ENCODE measurements around the gene KRTAP25-1. TPM values are rescaled to one million over a fixed set of nuclear protein-coding genes. Genes with fewer than 3 reads are reported as not detected.

KRTAP25-1 gene
- total RNA-seq, 3 donors from 2014 or later (not counting 1 experiment from before 2014, with no cell fraction given): not detected

- ATAC-seq: no peak
- intact Hi-C loops (cut with micrococcal nuclease): no loop called here
Observed at GRCh38 chr21:30336596-30336995, 47.3 kb upstream of the KRTAP25-1 start.

GRCh38 chr21:30333736-30334135 is 44.4 kb upstream of the KRTAP25-1 start:
- no peaks in the 10 kb centered on the region for H3K36me3 Mint-ChIP-seq
- Histone ChIP-seq H3K27ac (ENCODE audit: low read length) (no peak overlapping the region), H3K27me3 (ENCODE audit: control insufficient read depth, insufficient read depth, low read length) (no peaks in the 10 kb centered on the region), H3K4me3 (ENCODE audit: low read length) (no peak overlapping the region), H3K9me3 (ENCODE audit: control insufficient read depth, insufficient read depth, low read length) (no peaks in the 10 kb centered on the region), H3K4me1 (ENCODE audit: control insufficient read depth, insufficient read depth, low read length) (no peaks in the 10 kb centered on the region), H3K36me3 (ENCODE audit: control insufficient read depth, insufficient read depth, low read length) (no peaks in the 10 kb centered on the region)
- H3K27me3 Mint-ChIP-seq (ENCODE audit: low read depth in 2 of 2): no peaks in the 10 kb centered on the region
- H3K4me1 Mint-ChIP-seq: no peaks in the 10 kb centered on the region
- H3K9me3 Mint-ChIP-seq: no peaks in the 10 kb centered on the region
- no peak overlapping the region for H3K27ac Mint-ChIP-seq
- intact Hi-C loops (cut with micrococcal nuclease): no loop called here
- TF ChIP-seq CTCF (IDR thresholded peaks at IDR 0.05): no peak
- no CpG with 5 or more reads among the region's 3 CpGs for WGBS (ENCODE audit: insufficient coverage)
- no peak for DNase-seq
- H3K4me3 Mint-ChIP-seq: no peak overlapping the region
- no peak for ATAC-seq

More at GRCh38 chr21:30336596-30336995, 47.3 kb upstream of the KRTAP25-1 start:
- Mint-ChIP-seq H3K9me3 (peaks cover 0 to 3% of the 10 kb centered on the region in 2 donors), H3K27me3 (ENCODE audit: low read depth in 2 of 2) (no peaks in the 10 kb centered on the region), H3K4me3 (no peak overlapping the region), H3K36me3 (no peaks in the 10 kb centered on the region), H3K4me1 (no peaks in the 10 kb centered on the region), H3K27ac (no peak overlapping the region)
- no peaks in the 10 kb centered on the region for H3K27me3 ChIP-seq (ENCODE audit: control insufficient read depth, insufficient read depth, low read length)
- no peaks in the 10 kb centered on the region for H3K9me3 ChIP-seq (ENCODE audit: control insufficient read depth, insufficient read depth, low read length)
- 100% methylated on average over 1 of the region's 2 CpGs for WGBS (ENCODE audit: insufficient coverage)
- no peak for TF ChIP-seq CTCF (IDR thresholded peaks at IDR 0.05)
- no peak for DNase-seq
- H3K36me3 ChIP-seq (ENCODE audit: control insufficient read depth, insufficient read depth, low read length): no peaks in the 10 kb centered on the region
- no peak overlapping the region for H3K27ac ChIP-seq (ENCODE audit: low read length)
- H3K4me3 ChIP-seq (ENCODE audit: low read length): no peak overlapping the region
- no peaks in the 10 kb centered on the region for H3K4me1 ChIP-seq (ENCODE audit: control insufficient read depth, insufficient read depth, low read length)

GRCh38 chr21:30332681-30333080 is 43.4 kb upstream of the KRTAP25-1 start:
- ATAC-seq: no peak
- 95% methylated on average over 2 of the region's 2 CpGs for WGBS (ENCODE audit: insufficient coverage)
- H3K27ac Mint-ChIP-seq: no peak overlapping the region
- intact Hi-C loops (cut with micrococcal nuclease): no loop called here
- no peaks in the 10 kb centered on the region for H3K4me1 Mint-ChIP-seq
- no peak overlapping the region for H3K27ac ChIP-seq (ENCODE audit: low read length)
- H3K27me3 ChIP-seq (ENCODE audit: control insufficient read depth, insufficient read depth, low read length): no peaks in the 10 kb centered on the region
- H3K27me3 Mint-ChIP-seq (ENCODE audit: low read depth in 2 of 2): no peaks in the 10 kb centered on the region
- no peaks in the 10 kb centered on the region for H3K9me3 Mint-ChIP-seq
- no peak overlapping the region for H3K4me3 Mint-ChIP-seq
- no peak for TF ChIP-seq CTCF (IDR thresholded peaks at IDR 0.05)
- no peaks in the 10 kb centered on the region for H3K4me1 ChIP-seq (ENCODE audit: control insufficient read depth, insufficient read depth, low read length)
- no peaks in the 10 kb centered on the region for H3K36me3 ChIP-seq (ENCODE audit: control insufficient read depth, insufficient read depth, low read length)
- peaks cover 3% of the 10 kb centered on the region for H3K9me3 ChIP-seq (ENCODE audit: control insufficient read depth, insufficient read depth, low read length)
- H3K36me3 Mint-ChIP-seq: no peaks in the 10 kb centered on the region
- no peak overlapping the region for H3K4me3 ChIP-seq (ENCODE audit: low read length)
- no peak for DNase-seq

GRCh38 chr21:30329203-30329875 is 40.0 kb upstream of the KRTAP25-1 start:
- DNase-seq (no peak), ATAC-seq (no peak)
- H3K9me3 ChIP-seq (ENCODE audit: control insufficient read depth, insufficient read depth, low read length): peaks cover 3% of the 10 kb centered on the region
- no peak overlapping the region for H3K27ac Mint-ChIP-seq
- 85% methylated on average over 3 of the region's 4 CpGs for WGBS (ENCODE audit: insufficient coverage)
- no peak for TF ChIP-seq CTCF (IDR thresholded peaks at IDR 0.05)
- intact Hi-C loops (cut with micrococcal nuclease): no loop called here
- H3K4me3 Mint-ChIP-seq: no peak overlapping the region
- no peaks in the 10 kb centered on the region for H3K4me1 ChIP-seq (ENCODE audit: control insufficient read depth, insufficient read depth, low read length)
- no peaks in the 10 kb centered on the region for H3K4me1 Mint-ChIP-seq
- H3K27me3 Mint-ChIP-seq (ENCODE audit: low read depth in 2 of 2): no peaks in the 10 kb centered on the region
- peaks cover 3 to 8% of the 10 kb centered on the region in 2 donors for H3K9me3 Mint-ChIP-seq
- H3K36me3 ChIP-seq (ENCODE audit: control insufficient read depth, insufficient read depth, low read length): no peaks in the 10 kb centered on the region
- no peaks in the 10 kb centered on the region for H3K36me3 Mint-ChIP-seq
- no peaks in the 10 kb centered on the region for H3K27me3 ChIP-seq (ENCODE audit: control insufficient read depth, insufficient read depth, low read length)
- no peak overlapping the region for H3K4me3 ChIP-seq (ENCODE audit: low read length)
- H3K27ac ChIP-seq (ENCODE audit: low read length): no peak overlapping the region

Measured in natural killer cell (primary cell).